HepG2 (cell line): ENCODE measurements around the gene CASR. TPM values are rescaled to one million over a fixed set of nuclear protein-coding genes. Genes with fewer than 3 reads are reported as not detected.

Experiments
- ATAC-seq: fragments of 200-7000 bp; cut with Tn5 transposase; 3 replicates; pipeline ENCODE4 v1.9.1; 2020; ENCODE audit warnings: mild to moderate bottlenecking, moderate library complexity
- BruUV-seq: library from RNA; stranded (reverse); fragments of 400-500 nt; replicated peaks from 2 replicates; lab custom pipeline; 2021; lab: Mats Ljungman, UMichigan
- CTCF ChIA-PET: fragments of 300-600 bp; formaldehyde crosslinking; extraction: SDS; loops from one replicate; lab custom pipeline; 2021; ENCODE audit warnings: low total read pairs, inconsistent platforms, low intra/inter-chr PET ratio; lab: Yijun Ruan, JAX
- POLR2A ChIA-PET: fragments of 350-600 bp; sonication (Branson Sonifier 250); formaldehyde crosslinking; loops from one replicate; lab custom pipeline; 2020; ENCODE audit warnings: antibody characterized with exemption, inconsistent platforms; lab: Yijun Ruan, JAX
- DNase-seq: peaks from one replicate; pipeline ENCODE4 v3.0.0-alpha.2; 2015; ENCODE audit warnings: low spot score
- FAIRE-seq: peaks from 3 replicates; lab custom pipeline; 2011; peaks lifted over from hg19 to GRCh38; lab: Jason Lieb, UNC
- H2AFZ ChIP-seq: one replicate; pipeline ENCODE4 v1.6.1; 2011; ENCODE audit warnings: low read length, inconsistent platforms
- H3K27ac ChIP-seq: fragments of 300-600 bp; 3 replicates; pipeline ENCODE4 v1.8.0; 2011; ENCODE audit warnings: mixed run types, mild to moderate bottlenecking, mixed read lengths, low read length, inconsistent platforms; ENCODE audit not compliant: insufficient read depth; ENCODE audit errors: extremely low read length
- H3K27me3 ChIP-seq, 2 experiments: fragments of 200-600 bp in 1 of 2; 2 replicates in 1 of 2; 3 replicates in 1 of 2; pipeline versions ENCODE4 v1.6.0 to v1.8.0; 2011; ENCODE audit warnings: low read length in 2 of 2, mild to moderate bottlenecking in 2 of 2, moderate library complexity in 2 of 2, inconsistent platforms in 1 of 2; ENCODE audit not compliant: insufficient read depth in 2 of 2, control insufficient read depth in 1 of 2
- H3K36me3 ChIP-seq, 2 experiments: fragments of 200-600 bp in 1 of 2; replicated peaks in 1 of 2; 2 replicates in 1 of 2; 3 replicates in 1 of 2; pipeline versions ENCODE4 v1.5.1 to v1.8.0; 2011; ENCODE audit warnings: low read length in 2 of 2, inconsistent platforms in 1 of 2; ENCODE audit not compliant: insufficient read depth in 2 of 2, control insufficient read depth in 1 of 2
- H3K4me1 ChIP-seq: 2 replicates; pipeline ENCODE4 v1.5.1; 2012; ENCODE audit warnings: low read length, inconsistent platforms; ENCODE audit not compliant: insufficient read depth
- H3K4me2 ChIP-seq: 2 replicates; pipeline ENCODE4 v1.6.0; 2011; ENCODE audit warnings: low read depth, low read length, inconsistent platforms
- H3K4me3 ChIP-seq, 3 experiments: fragments of 200-600 bp in 1 of 3; sonication (generic), shearing (Covaris generic) in 1 of 3; replicated peaks in 1 of 3; 2 replicates each; pipeline ENCODE4 v1.5.1; 2011 to 2016; ENCODE audit warnings: low read length in 3 of 3, inconsistent platforms in 2 of 3, low read depth in 2 of 3, mild to moderate bottlenecking in 2 of 3, control low read depth in 1 of 3, mixed read lengths in 1 of 3; ENCODE audit not compliant: insufficient read depth in 1 of 3
- H3K79me2 ChIP-seq: one replicate; pipeline ENCODE4 v1.6.1; 2011; ENCODE audit warnings: low read length, inconsistent platforms; ENCODE audit not compliant: insufficient read depth
- H3K9ac ChIP-seq: 2 replicates; pipeline ENCODE4 v1.6.0; 2011; ENCODE audit warnings: mild to moderate bottlenecking, low read depth, low read length, inconsistent platforms; ENCODE audit not compliant: insufficient read depth
- H3K9me3 ChIP-seq: 2 replicates; pipeline ENCODE4 v1.5.1; 2012; ENCODE audit warnings: mild to moderate bottlenecking, low read length
- H4K20me1 ChIP-seq: 2 replicates; pipeline ENCODE4 v1.6.0; 2011; ENCODE audit warnings: inconsistent platforms, mild to moderate bottlenecking, low read length, moderate library complexity; ENCODE audit not compliant: insufficient read depth
- ASH2L ChIP-seq: fragments of 300-600, 200-600 bp; sonication (generic); IDR thresholded peaks from 2 replicates; pipeline ENCODE4 v1.7.0; 2017; ENCODE audit warnings: low read depth, mild to moderate bottlenecking, moderate library complexity, mixed read lengths, low read length; ENCODE audit not compliant: insufficient read length
- ATF2 ChIP-seq: sonication (generic); formaldehyde crosslinking; IDR thresholded peaks from 2 replicates; pipeline ENCODE4 v1.4.0; 2020; ENCODE audit warnings: missing genetic modification reagents
- PRDM10 ChIP-seq: sonication (generic); formaldehyde crosslinking; IDR thresholded peaks from 2 replicates; pipeline ENCODE4 v1.4.0; 2020; ENCODE audit warnings: low read depth, missing genetic modification reagents
- REXO4 ChIP-seq: sonication (generic); formaldehyde crosslinking; IDR thresholded peaks from 2 replicates; pipeline ENCODE4 v1.8.0; 2022; ENCODE audit warnings: missing genetic modification reagents, mild to moderate bottlenecking, borderline replicate concordance
- ZNF136 ChIP-seq: sonication (generic); formaldehyde crosslinking; IDR thresholded peaks from 2 replicates; pipeline ENCODE4 v1.8.1; 2022; ENCODE audit warnings: low read depth, mild to moderate bottlenecking, moderate library complexity, missing genetic modification reagents
- WGBS: methylation state at CpG from one replicate; pipeline ENCODE4 v1.1.6; 2017; ENCODE audit warnings: low lambda C conversion rate; 5-methylcytosine and 5-hydroxymethylcytosine counted together
- in situ Hi-C: cut with HindIII; loops from 2 replicates; pipeline ENCODE4 v1.10.0; 2017; ENCODE audit warnings: low pct_unique_long_range_greater_than_20kb; ENCODE audit not compliant: extremely low pct_ligation_motif_present
- intact Hi-C: fragments of 100-400 bp; cut with micrococcal nuclease; formaldehyde crosslinking; loops from one replicate; pipeline ENCODE4 v1.10.0; 2022; ENCODE audit not compliant: unreplicated experiment
- polyA plus RNA-seq, 8 experiments: library from polyadenylated mRNA; depleted of rRNA in 3 of 8; stranded (reverse) in 7 of 8; unstranded in 1 of 8; fragments of >200 nt; fragmentation: Illumina TruSeq in 4 of 8; extraction: Trizol in 4 of 8; gene quantifications; 2 replicates each; pipeline versions ENCODE4 v1.2.1 to v1.2.3, GENCODE V29; 2011 to 2016; ENCODE audit warnings: low read depth in 4 of 8, missing spikeins in 1 of 8, mixed read lengths in 1 of 8; ENCODE audit not compliant: insufficient read depth in 1 of 8
- total RNA-seq, 5 experiments: library from RNA; depleted of rRNA; stranded (reverse); fragments of >200 nt; fragmentation: Illumina TruSeq; extraction: Trizol; gene quantifications; 2 replicates each; pipeline ENCODE4 v1.2.3, GENCODE V29; 2016; ENCODE audit warnings: low read depth in 1 of 5

CASR gene
- total and polyA plus RNA-seq, 2 of the 13 experiments (the other 11 are each of a cell fraction or from before 2014, with no cell fraction given), result not detected

- no peaks in the 10 kb centered on the region for H3K4me1 ChIP-seq
- FAIRE-seq (no peak), DNase-seq (no peak), ATAC-seq (no peak)
- ChIA-PET POLR2A (no interaction called here), CTCF (no interaction called here)
- intact Hi-C loops (no loop called here), in situ Hi-C loops (no loop called here)
- H3K9me3 ChIP-seq, result no peaks in the 10 kb centered on the region
- H3K79me2 ChIP-seq, result no peaks in the 10 kb centered on the region
- no peak overlapping the region for H2AFZ ChIP-seq
- no peak overlapping the region for H3K4me3 ChIP-seq
- no peak for TF ChIP-seq PRDM10 (CRISPR knock-in tag)
- no peak for TF ChIP-seq ATF2 (CRISPR knock-in tag)
- TF ChIP-seq ASH2L, result no peak
- no peak for TF ChIP-seq ZNF136 (CRISPR knock-in tag)
- no peak for TF ChIP-seq REXO4 (CRISPR knock-in tag)
- BruUV-seq, result no TSS peak
- H3K9ac ChIP-seq, result no peak overlapping the region
- no peak overlapping the region for H3K27ac ChIP-seq
- no peaks in the 10 kb centered on the region for H3K36me3 ChIP-seq
- H3K4me2 ChIP-seq, result no peak overlapping the region
- no peaks in the 10 kb centered on the region for H4K20me1 ChIP-seq
- peaks cover 0 to 8% of the 10 kb centered on the region in 2 experiments; a peak in 2 of 5 replicates for H3K27me3 ChIP-seq
- WGBS, result 11% methylated on average over 7 of the region's 7 CpGs
Measured at GRCh38 chr3:122245513-122246174, 62.2 kb downstream of the CASR start.
